KMS-11 (cell line): ENCODE measurements around the gene FRYL.
"Not testable (repeated sequence)": the region's sequence is repeated elsewhere in the genome, so short reads cannot be mapped to it uniquely, and the experiment has no call there.

ENCODE experiments used
- H2AFZ ChIP-seq: fragments of 200-600 bp; sonication (generic); 2 replicates; pipeline ENCODE4 v1.6.1; 2016; ENCODE audit warnings: antibody characterized with exemption, mixed run types, low read depth
- H3K27ac ChIP-seq: fragments of 200-600 bp; sonication (generic); 2 replicates; pipeline ENCODE4 v1.6.1; 2016; ENCODE audit warnings: mild to moderate bottlenecking, mixed run types
- H3K27me3 ChIP-seq: fragments of 200-600 bp; sonication (generic); 2 replicates; pipeline ENCODE4 v1.6.1; 2017; ENCODE audit warnings: mild to moderate bottlenecking, low read depth, mixed run types, moderate library complexity; ENCODE audit not compliant: insufficient read depth
- H3K36me3 ChIP-seq: fragments of 200-600 bp; sonication (generic); 2 replicates; pipeline ENCODE4 v1.6.1; 2017; ENCODE audit warnings: mild to moderate bottlenecking, mixed run types; ENCODE audit not compliant: insufficient read depth
- H3K4me1 ChIP-seq: fragments of 200-600 bp; sonication (generic); 2 replicates; pipeline ENCODE4 v1.6.1; 2016; ENCODE audit warnings: mild to moderate bottlenecking, low read depth, mixed run types; ENCODE audit not compliant: poor library complexity, severe bottlenecking
- H3K4me2 ChIP-seq: fragments of 200-600 bp; sonication (generic); 2 replicates; pipeline ENCODE4 v1.7.0; 2016; ENCODE audit warnings: mild to moderate bottlenecking, mixed run types
- H3K4me3 ChIP-seq: fragments of 200-600 bp; sonication (generic); IDR thresholded peaks from 2 replicates; pipeline ENCODE4 v1.6.1; 2017; ENCODE audit warnings: low read depth, low read length, mixed read lengths; ENCODE audit not compliant: insufficient read depth
- H3K79me2 ChIP-seq: fragments of 200-600 bp; sonication (generic); 2 replicates; pipeline ENCODE4 v1.6.1; 2016; ENCODE audit warnings: low read depth, mixed run types; ENCODE audit not compliant: insufficient read depth
- H3K9ac ChIP-seq: fragments of 200-600 bp; sonication (generic); 2 replicates; pipeline ENCODE4 v1.6.1; 2016; ENCODE audit warnings: mild to moderate bottlenecking, mixed run types
- H4K20me1 ChIP-seq: fragments of 200-600 bp; sonication (generic); 2 replicates; pipeline ENCODE4 v1.6.1; 2016; ENCODE audit warnings: mild to moderate bottlenecking, mixed run types; ENCODE audit not compliant: insufficient read depth
- CTCF ChIP-seq: fragments of 200-600 bp; sonication (generic); conservative IDR thresholded peaks from 2 replicates; pipeline ENCODE4 v1.6.1; 2017; ENCODE audit warnings: low read depth, mild to moderate bottlenecking, antibody characterized with exemption, low read length, moderate library complexity, mixed read lengths

FRYL gene

GRCh38 chr4:48705609-48706008 lies 74.5 kb downstream of the FRYL start:
- no peak overlapping the region for H3K4me2 ChIP-seq
- no peak overlapping the region for H3K9ac ChIP-seq
- H3K27ac ChIP-seq, result no peak overlapping the region
- H4K20me1 ChIP-seq, result no peaks in the 10 kb centered on the region
- no peaks in the 10 kb centered on the region for H3K27me3 ChIP-seq
- H3K36me3 ChIP-seq, result no peaks in the 10 kb centered on the region
- no peak overlapping the region for H3K4me3 ChIP-seq
- peaks cover 44% of the 10 kb centered on the region for H3K79me2 ChIP-seq
- TF ChIP-seq CTCF, result no peak
- peaks cover 19% of the 10 kb centered on the region for H3K4me1 ChIP-seq
- no peak overlapping the region for H2AFZ ChIP-seq

GRCh38 chr4:48704091-48704802 lies 75.8 kb downstream of the FRYL start:
- no peak for TF ChIP-seq CTCF
- H3K36me3 ChIP-seq, result no peaks in the 10 kb centered on the region
- no peak overlapping the region for H3K4me3 ChIP-seq
- no peaks in the 10 kb centered on the region for H3K27me3 ChIP-seq
- no peak overlapping the region for H3K9ac ChIP-seq
- peaks cover 32% of the 10 kb centered on the region for H3K4me1 ChIP-seq
- no peak overlapping the region for H3K4me2 ChIP-seq
- H3K27ac ChIP-seq, result no peak overlapping the region
- peaks cover 54% of the 10 kb centered on the region for H3K79me2 ChIP-seq
- no peaks in the 10 kb centered on the region for H4K20me1 ChIP-seq
- H2AFZ ChIP-seq, result no peak overlapping the region

GRCh38 chr4:48699475-48699874 lies 80.6 kb downstream of the FRYL start:
- Histone ChIP-seq H3K4me2 (peak overlapping the region; percentile 89), H3K36me3 (no peaks in the 10 kb centered on the region), H3K79me2 (peaks cover 64% of the 10 kb centered on the region), H3K27ac (peak overlapping the region; percentile 73), H3K9ac (peak overlapping the region; percentile 27; the same call in 1 of the 2 replicates), H2AFZ (no peak overlapping the region), H3K4me1 (peaks cover 74% of the 10 kb centered on the region), H4K20me1 (no peaks in the 10 kb centered on the region), H3K4me3 (no peak overlapping the region), H3K27me3 (no peaks in the 10 kb centered on the region)
- no peak for TF ChIP-seq CTCF

- peak overlapping the region; percentile 49 for H3K4me3 ChIP-seq
- H3K4me2 ChIP-seq, result peak overlapping the region; percentile 89
- H2AFZ ChIP-seq, result no peak overlapping the region
- H4K20me1 ChIP-seq, result no peaks in the 10 kb centered on the region
- H3K79me2 ChIP-seq, result peaks cover 67% of the 10 kb centered on the region
- no peaks in the 10 kb centered on the region for H3K36me3 ChIP-seq
- peaks cover 86% of the 10 kb centered on the region for H3K4me1 ChIP-seq
- no peaks in the 10 kb centered on the region for H3K27me3 ChIP-seq
- H3K27ac ChIP-seq, result peak overlapping the region; percentile 73
- H3K9ac ChIP-seq, result peak overlapping the region; percentile 17; the same call in 1 of the 2 replicates
- TF ChIP-seq CTCF, result no peak
Observed at GRCh38 chr4:48698029-48698971, 81.8 kb downstream of the FRYL start.

GRCh38 chr4:48697516-48697915 lies 82.6 kb downstream of the FRYL start:
- H3K9ac ChIP-seq, result peak overlapping the region; percentile 17; the same call in 1 of the 2 replicates
- peaks cover 74% of the 10 kb centered on the region for H3K79me2 ChIP-seq
- H3K4me3 ChIP-seq, result peak overlapping the region; percentile 49
- H4K20me1 ChIP-seq, H2AFZ ChIP-seq, H3K36me3 ChIP-seq, H3K27me3 ChIP-seq: not testable (repeated sequence)
- H3K27ac ChIP-seq, result peak overlapping the region; percentile 73
- peaks cover 94% of the 10 kb centered on the region for H3K4me1 ChIP-seq
- peak overlapping the region; percentile 89 for H3K4me2 ChIP-seq
